Measurements from ENCODE around the gene PRKAA1. TPM values are rescaled to one million over a fixed set of nuclear protein-coding genes. Genes with fewer than 3 reads are reported as not detected.

The PRKAA1 gene
- total RNA-seq, 1 donor from 2014 or later, result 39.2 TPM

- peaks cover 10% of the 10 kb centered on the region for H3K27me3 Mint-ChIP-seq (ENCODE audit: low read depth)
- TF ChIP-seq CTCF (conservative IDR thresholded peaks at IDR 0.05), result no peak
- H3K9me3 Mint-ChIP-seq, result no peaks in the 10 kb centered on the region
- peaks cover 70% of the 10 kb centered on the region for H3K4me1 Mint-ChIP-seq
- peak overlapping the region; percentile 100 for H3K4me3 Mint-ChIP-seq
- peaks cover 57% of the 10 kb centered on the region for H3K36me3 Mint-ChIP-seq (ENCODE audit: low read depth)
- no peak overlapping the region for H3K27ac Mint-ChIP-seq (ENCODE audit: unreplicated experiment)
- DNase-seq (ENCODE audit: low read depth, low spot score), result no peak
These were observed 34.2 kb upstream of the PRKAA1 start for GRCh38 chr5:40832345-40832744.

- no peaks in the 10 kb centered on the region for H3K9me3 Mint-ChIP-seq
- H3K27me3 Mint-ChIP-seq (ENCODE audit: low read depth), result peaks cover 5% of the 10 kb centered on the region
- peaks cover 70% of the 10 kb centered on the region for H3K4me1 Mint-ChIP-seq
- TF ChIP-seq CTCF (conservative IDR thresholded peaks at IDR 0.05), result no peak
- no peak overlapping the region for H3K27ac Mint-ChIP-seq (ENCODE audit: unreplicated experiment)
- H3K4me3 Mint-ChIP-seq, result peak overlapping the region; percentile 100
- peaks cover 62% of the 10 kb centered on the region for H3K36me3 Mint-ChIP-seq (ENCODE audit: low read depth)
- DNase-seq (ENCODE audit: low read depth, low spot score), result no peak
These were observed 33.4 kb upstream of the PRKAA1 start for GRCh38 chr5:40831346-40832210.

- Mint-ChIP-seq H3K9me3 (no peaks in the 10 kb centered on the region), H3K27me3 (ENCODE audit: low read depth) (peaks cover 1% of the 10 kb centered on the region), H3K36me3 (ENCODE audit: low read depth) (peaks cover 65% of the 10 kb centered on the region), H3K27ac (ENCODE audit: unreplicated experiment) (no peak overlapping the region), H3K4me3 (peak overlapping the region; percentile 39), H3K4me1 (peaks cover 53% of the 10 kb centered on the region)
- no peak for TF ChIP-seq CTCF (conservative IDR thresholded peaks at IDR 0.05)
- no peak for DNase-seq (ENCODE audit: low read depth, low spot score)
These were observed 31.8 kb upstream of the PRKAA1 start for GRCh38 chr5:40829748-40830533.

- no peaks in the 10 kb centered on the region for H3K9me3 Mint-ChIP-seq
- H3K27me3 Mint-ChIP-seq (ENCODE audit: low read depth), result no peaks in the 10 kb centered on the region
- DNase-seq (ENCODE audit: low read depth, low spot score), result no peak
- no peak for TF ChIP-seq CTCF (conservative IDR thresholded peaks at IDR 0.05)
- H3K36me3 Mint-ChIP-seq (ENCODE audit: low read depth), result peaks cover 55% of the 10 kb centered on the region
- H3K4me1 Mint-ChIP-seq, result peaks cover 45% of the 10 kb centered on the region
- peak overlapping the region; percentile 50 for H3K4me3 Mint-ChIP-seq
- H3K27ac Mint-ChIP-seq (ENCODE audit: unreplicated experiment), result no peak overlapping the region
These were observed 30.8 kb upstream of the PRKAA1 start for GRCh38 chr5:40828690-40829661.

Measured in neural crest cell (in vitro differentiated cells).